C4-2B (cell line): ENCODE results near the gene C1orf21.

Source experiments
- CTCF ChIP-seq: fragments of 450-650 bp; conservative IDR thresholded peaks from 2 replicates; pipeline ENCODE4 v1.5.1; 2017; ENCODE audit warnings: mild to moderate bottlenecking
- ZFX ChIP-seq: fragments of 450-650 bp; IDR thresholded peaks from 2 replicates; pipeline ENCODE4 v1.6.1; 2017

GRCh38 chr1:184588701-184589100 lies 201.9 kb downstream of the C1orf21 start:
- no peak for TF ChIP-seq CTCF
- TF ChIP-seq ZFX, result no peak
